ENCODE measurements around the gene ABCC8. TPM values are rescaled to one million over a fixed set of nuclear protein-coding genes. Genes with fewer than 3 reads are reported as not detected.

The ABCC8 gene
- total RNA-seq, 6 experiments from 2014 or later: 1.3 to 1.5 TPM; not detected in 4

DNA sequence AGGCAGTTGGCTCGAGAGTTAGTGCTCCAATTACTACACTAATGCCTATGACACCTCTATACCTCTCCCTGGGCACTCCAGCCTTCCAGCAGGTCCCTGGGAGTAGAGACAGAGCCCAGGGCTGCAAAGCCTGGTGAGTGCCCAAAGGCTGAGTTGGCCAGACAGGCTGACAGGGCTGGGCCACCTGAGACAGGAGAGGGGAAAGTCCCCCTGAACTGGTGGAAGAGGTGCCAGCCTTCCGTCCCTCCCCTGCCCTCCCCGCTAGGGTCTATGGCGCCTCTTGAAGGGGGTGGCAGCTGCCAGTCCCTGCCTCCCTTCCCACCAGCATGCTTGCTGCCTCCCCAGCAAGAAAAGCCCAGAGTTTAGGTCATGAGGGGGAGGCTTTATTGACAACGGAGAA lies 91.2 kb downstream of the ABCC8 start:
- Histone ChIP-seq H3K36me3 (no peaks in the 10 kb centered on the region), H3K9me3 (no peaks in the 10 kb centered on the region), H3K27me3 (no peaks in the 10 kb centered on the region), H3K4me3 (no peak overlapping the region), H3K4me1 (no peaks in the 10 kb centered on the region), H3K27ac (no peak overlapping the region)
- TF ChIP-seq, protein P1, sequence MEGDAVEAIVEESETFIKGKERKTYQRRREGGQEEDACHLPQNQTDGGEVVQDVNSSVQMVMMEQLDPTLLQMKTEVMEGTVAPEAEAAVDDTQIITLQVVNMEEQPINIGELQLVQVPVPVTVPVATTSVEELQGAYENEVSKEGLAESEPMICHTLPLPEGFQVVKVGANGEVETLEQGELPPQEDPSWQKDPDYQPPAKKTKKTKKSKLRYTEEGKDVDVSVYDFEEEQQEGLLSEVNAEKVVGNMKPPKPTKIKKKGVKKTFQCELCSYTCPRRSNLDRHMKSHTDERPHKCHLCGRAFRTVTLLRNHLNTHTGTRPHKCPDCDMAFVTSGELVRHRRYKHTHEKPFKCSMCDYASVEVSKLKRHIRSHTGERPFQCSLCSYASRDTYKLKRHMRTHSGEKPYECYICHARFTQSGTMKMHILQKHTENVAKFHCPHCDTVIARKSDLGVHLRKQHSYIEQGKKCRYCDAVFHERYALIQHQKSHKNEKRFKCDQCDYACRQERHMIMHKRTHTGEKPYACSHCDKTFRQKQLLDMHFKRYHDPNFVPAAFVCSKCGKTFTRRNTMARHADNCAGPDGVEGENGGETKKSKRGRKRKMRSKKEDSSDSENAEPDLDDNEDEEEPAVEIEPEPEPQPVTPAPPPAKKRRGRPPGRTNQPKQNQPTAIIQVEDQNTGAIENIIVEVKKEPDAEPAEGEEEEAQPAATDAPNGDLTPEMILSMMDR (IDR thresholded peaks at IDR 0.05): no peak
- TF ChIP-seq POLR2A (IDR thresholded peaks at IDR 0.05): no peak
- ATAC-seq: no peak
- DNase-seq: no peak
- intact Hi-C loops (cut with DNase I): loop anchor here in 1 of 2 donors (5.0 kb wide), 1 partner anchor 117 kb away; no protein-coding TSS in a partner anchor
- 85% methylated on average over 4 of the region's 5 CpGs for WGBS (ENCODE audit: insufficient coverage, low coverage, low lambda C conversion rate, missing lambda C conversion rate)

DNA sequence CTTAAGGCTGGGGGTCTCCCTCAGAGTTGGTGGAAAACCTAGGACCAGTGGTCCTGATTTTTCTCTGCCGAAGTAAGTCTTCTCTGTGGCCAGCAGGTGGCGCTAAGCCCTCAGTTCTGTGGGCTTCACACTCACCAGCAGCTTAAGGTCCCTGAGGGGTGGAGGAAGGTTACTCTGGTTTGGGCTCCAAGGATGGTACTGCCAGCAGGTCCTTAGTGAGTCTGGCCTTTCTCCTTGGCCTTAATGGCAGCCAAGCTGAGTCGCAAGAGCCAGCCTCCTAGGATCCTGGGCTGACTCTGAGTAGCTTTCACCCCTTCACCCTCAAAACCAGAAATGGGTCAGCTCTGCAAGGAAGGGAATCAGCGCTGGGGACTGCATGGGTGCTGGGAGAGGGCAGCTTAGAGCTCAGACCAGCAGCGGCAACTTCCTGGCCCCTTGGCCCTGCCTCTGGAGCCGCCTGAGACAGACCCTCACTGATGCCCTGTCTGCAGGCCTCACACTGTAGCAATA lies 92.6 kb downstream of the ABCC8 start:
- no peaks in the 10 kb centered on the region for H3K27me3 ChIP-seq
- ATAC-seq (peak; percentile 70 to 81 (median 75)), DNase-seq (peak; percentile 81 to 84 (median 82))
- TF ChIP-seq POLR2A (IDR thresholded peaks at IDR 0.05): no peak
- TF ChIP-seq, protein P1 (IDR thresholded peaks at IDR 0.05): peak; percentile 90 to 97 (median 93)
- no peaks in the 10 kb centered on the region for H3K36me3 ChIP-seq
- no peaks in the 10 kb centered on the region for H3K9me3 ChIP-seq
- WGBS (ENCODE audit: insufficient coverage, low coverage, low lambda C conversion rate, missing lambda C conversion rate): 0% methylated on average over 1 of the region's 6 CpGs
- no peak overlapping the region for H3K27ac ChIP-seq
- no peaks in the 10 kb centered on the region for H3K4me1 ChIP-seq
- intact Hi-C loops (cut with DNase I): no loop called here
- no peak overlapping the region for H3K4me3 ChIP-seq

DNA sequence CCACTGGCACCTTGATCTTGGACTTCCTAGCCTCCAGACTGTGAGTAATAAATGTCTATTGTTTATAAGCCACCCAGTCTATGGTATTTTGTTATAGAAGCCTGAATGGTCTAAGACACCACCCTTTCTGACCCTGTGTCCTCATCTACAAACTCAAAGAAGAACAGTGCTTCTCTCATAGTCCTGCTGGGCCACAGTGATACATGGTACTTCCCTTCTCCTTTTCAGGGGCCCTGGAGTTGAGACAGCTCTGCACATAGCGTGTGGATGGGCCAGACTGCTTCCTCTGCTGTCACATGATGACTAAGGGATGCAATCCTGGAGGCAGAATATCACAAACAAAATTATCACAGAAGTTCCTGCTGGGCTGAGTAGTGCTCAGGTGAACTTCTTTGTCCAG lies 93.2 kb downstream of the ABCC8 start:
- H3K4me1 ChIP-seq: no peaks in the 10 kb centered on the region
- TF ChIP-seq, protein P1 (IDR thresholded peaks at IDR 0.05): no peak
- TF ChIP-seq POLR2A (IDR thresholded peaks at IDR 0.05): no peak
- WGBS (ENCODE audit: insufficient coverage, low coverage, low lambda C conversion rate, missing lambda C conversion rate): 33% methylated on average over 1 of the region's 1 CpG
- H3K4me3 ChIP-seq: no peak overlapping the region
- H3K9me3 ChIP-seq: no peaks in the 10 kb centered on the region
- no peak for DNase-seq
- intact Hi-C loops (cut with DNase I): loop anchor here in 1 of 2 donors (2.0 kb wide), 1 partner anchor 121 kb away; no protein-coding TSS in a partner anchor
- H3K27me3 ChIP-seq: no peaks in the 10 kb centered on the region
- no peaks in the 10 kb centered on the region for H3K36me3 ChIP-seq
- no peak overlapping the region for H3K27ac ChIP-seq
- peak in 2 of 4 donors; percentile 7 to 9 for ATAC-seq

DNA sequence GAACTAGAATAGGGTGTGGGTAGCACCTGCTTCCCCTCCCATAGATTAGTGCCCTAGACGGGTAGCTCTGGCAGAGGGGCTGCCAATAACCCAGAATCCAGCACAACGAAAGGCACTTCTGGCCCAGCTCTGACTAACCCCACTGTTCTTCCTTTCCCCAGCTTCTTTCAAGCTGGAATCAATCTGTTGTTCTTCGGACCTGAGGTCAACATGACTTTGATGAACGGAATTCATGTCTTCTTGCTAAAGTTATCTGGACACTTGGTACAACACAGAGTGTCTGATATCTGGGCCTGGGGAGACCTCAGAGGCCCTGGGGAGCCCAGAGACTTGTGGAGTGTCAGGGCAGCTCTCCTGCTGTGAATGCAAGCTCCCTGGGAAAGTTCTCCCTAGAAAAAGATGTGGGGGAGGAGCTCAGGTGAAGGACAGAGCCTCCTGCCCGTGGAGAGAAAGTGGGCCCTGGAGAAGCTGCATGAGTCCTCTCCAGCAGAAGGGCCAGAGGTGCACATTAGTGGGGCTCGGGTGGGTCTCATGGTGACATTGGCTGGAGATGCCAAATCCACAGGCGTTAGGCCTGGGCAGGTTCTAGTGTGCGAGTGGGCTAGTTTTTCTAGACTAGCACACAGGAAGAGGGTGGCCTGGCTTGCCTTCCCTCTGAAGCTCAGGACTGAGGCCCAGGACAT lies 94.5 kb downstream of the ABCC8 start:
- Histone ChIP-seq H3K9me3 (no peaks in the 10 kb centered on the region), H3K4me3 (no peak overlapping the region), H3K36me3 (no peaks in the 10 kb centered on the region), H3K4me1 (no peaks in the 10 kb centered on the region), H3K27ac (no peak overlapping the region), H3K27me3 (no peaks in the 10 kb centered on the region)
- WGBS (ENCODE audit: insufficient coverage, low coverage, low lambda C conversion rate, missing lambda C conversion rate): 47% methylated on average over 4 of the region's 8 CpGs
- DNase-seq: no peak
- no peak for ATAC-seq
- no peak for TF ChIP-seq POLR2A (IDR thresholded peaks at IDR 0.05)
- TF ChIP-seq, protein P1 (IDR thresholded peaks at IDR 0.05): no peak
- intact Hi-C loops (cut with DNase I): loop anchor here in 1 of 2 donors (2.0 kb wide), 1 partner anchor 123 kb away; no protein-coding TSS in a partner anchor

Data from right lobe of liver (tissue), 6 donors.